ENCODE results near the gene GOLGA1.

The GOLGA1 gene

DNA sequence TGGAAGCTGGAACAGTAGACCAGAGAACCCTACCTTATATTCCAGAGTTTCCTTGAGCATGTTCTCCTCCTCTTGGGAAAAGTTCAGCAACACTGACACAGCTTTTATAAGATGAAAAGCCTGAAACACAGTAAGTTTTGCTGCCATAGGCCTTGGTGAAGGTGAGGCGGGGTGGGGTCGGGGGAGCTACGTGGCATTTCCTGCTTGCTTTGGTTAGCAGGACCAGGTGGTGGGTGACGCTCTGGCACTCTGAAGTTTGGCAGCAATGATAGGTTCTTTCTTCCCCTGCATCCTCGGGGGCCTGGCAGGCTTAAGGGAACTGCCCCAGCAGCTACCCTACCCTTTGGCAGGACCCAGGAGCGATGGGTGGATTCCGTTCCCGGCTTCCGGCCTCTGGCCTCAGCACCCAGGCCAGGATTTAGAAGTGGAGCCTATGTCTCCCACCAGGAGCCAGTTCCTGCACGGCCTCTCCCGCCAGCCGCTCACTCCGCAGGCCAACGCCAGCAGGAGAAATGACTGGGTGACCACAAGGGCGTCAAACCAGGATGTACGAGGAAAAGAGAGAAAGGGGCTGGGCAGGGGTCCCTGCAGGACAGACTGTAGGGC is 59.6 kb downstream of the GOLGA1 start:
- DNase-seq, result no peak

DNA sequence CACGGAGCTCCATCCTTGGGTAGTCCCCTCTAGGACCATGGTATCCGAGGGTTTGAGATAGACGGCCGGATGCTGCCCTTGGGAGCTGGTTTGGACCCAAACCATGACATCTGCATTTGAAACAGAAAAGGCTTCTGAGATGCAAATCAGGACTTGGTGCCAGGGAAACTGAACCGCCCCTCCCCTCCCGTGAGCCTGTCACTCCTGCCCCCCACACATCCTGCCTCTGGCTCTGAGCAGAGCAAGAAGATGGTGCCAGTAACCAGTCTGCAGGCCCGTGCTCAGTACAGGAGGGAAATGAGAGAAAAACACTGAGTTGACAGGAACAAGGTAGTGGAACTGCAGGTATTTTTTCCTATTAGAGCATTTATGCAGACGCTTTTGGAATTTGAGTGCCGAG is 60.4 kb downstream of the GOLGA1 start:
- no peak for DNase-seq

DNA sequence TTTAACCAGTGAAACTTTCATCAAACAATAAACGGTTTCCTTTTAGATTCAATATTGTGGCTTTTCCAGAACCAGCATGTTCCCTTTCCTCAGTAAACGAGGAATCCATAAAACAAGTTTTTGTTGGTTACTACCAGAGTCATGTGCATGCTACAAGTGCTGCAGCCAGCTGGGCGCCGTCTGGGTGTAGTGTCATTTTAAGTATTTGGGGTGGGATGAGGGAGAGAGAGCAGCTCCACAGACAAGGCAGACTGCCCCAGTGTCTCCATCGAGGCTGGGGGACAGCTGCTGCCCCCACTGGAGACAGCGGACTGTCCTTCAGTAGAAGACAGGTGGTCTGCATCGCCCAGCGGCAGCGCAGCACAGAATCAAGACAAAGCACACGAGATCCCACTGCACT is 61.7 kb downstream of the GOLGA1 start:
- DNase-seq, result no peak

DNA sequence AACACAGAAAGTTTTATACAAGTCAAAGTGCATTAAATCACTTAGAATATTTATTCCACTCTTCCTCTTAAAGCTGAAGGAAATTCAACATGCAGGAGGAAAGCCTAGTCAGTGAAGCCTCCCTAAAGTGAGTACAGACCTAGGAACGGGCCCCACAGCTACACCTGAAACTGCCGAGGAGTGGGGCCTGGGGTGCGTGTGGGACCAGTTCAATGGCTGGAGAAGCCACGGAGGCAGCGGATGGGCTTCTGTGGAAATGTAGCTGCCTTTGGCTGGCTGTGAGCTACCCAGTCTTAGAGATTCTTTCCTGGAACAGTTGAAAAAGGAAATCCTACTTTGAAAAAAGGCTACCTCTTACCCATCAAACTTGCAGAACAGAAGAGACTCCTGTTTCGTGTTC is 62.4 kb downstream of the GOLGA1 start:
- DNase-seq, result no peak

DNA sequence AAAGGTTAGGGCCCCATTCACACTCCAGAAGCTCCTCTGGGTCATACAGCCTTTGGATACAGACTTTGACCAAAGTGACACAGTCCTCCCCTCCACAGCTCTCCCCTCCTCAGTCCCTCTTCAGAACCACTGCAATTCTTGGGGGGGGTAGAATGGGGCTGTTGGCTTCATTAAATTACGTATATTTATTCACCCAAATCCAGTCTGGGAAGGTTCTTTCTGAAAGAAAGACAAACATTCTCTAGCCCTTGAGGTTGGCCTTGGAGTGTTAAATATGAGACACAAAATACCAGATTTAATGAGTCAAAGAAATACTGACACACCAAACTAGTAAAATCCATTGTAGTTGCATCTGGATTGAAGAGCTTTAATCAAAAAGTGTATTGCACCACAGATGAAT is 62.9 kb downstream of the GOLGA1 start:
- DNase-seq, result no peak

DNA sequence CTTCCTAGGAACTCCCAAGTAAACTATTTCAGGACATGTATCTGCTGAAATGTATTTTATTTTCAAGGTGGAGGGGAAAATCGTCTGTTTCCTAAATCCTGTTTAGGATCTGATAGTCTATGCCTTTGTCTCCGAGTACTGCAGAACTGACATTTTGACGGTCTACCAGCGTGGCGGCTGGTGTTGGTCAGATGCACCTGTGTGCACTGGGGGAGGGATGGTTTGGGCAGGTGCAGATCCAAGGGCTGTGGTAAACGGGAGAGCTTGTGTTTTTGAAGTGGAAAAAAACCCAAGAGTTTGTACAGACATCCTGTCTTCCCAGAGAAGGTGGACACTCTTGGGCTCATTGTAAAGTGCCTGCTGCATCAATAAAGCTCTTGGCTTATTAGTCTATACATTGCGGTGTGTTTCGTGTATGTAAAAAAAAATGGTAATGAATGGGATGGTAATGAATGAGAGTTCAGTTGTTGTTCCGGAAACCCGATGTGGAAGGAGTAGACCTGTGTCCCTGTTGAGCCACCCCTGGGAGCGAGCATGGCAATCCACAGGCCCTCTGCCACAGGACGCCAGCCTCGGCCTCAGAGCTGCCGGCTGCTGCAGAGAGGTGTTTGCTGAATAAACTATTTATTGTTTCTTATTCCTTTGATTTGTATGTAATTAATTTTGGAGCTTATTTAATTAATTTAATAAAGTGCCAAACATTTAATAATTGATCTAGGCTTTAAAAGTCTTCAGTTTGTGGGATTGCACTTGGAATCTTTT is 63.7 kb downstream of the GOLGA1 start:
- DNase-seq, result no peak

DNA sequence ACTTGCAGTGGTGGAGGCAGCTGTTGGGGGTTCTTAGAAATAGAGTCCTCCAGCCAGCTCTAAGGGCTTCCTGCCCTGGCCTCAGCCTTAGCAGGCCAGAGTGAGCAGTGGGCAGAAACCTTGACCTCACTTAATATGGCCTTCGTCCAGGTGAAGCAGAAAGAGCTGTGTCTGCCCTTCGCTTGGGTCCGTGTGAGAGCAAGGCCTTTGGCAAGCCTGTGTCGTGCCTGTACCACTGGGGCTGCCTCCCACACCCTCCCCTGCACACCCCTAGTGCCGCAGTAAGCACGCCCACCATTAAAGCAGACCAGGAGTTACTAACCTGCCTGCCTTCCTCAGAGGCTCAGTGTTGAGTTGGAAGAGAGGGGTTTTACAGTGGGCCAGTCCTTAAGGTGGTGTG is 65.4 kb downstream of the GOLGA1 start:
- no peak for DNase-seq

DNA sequence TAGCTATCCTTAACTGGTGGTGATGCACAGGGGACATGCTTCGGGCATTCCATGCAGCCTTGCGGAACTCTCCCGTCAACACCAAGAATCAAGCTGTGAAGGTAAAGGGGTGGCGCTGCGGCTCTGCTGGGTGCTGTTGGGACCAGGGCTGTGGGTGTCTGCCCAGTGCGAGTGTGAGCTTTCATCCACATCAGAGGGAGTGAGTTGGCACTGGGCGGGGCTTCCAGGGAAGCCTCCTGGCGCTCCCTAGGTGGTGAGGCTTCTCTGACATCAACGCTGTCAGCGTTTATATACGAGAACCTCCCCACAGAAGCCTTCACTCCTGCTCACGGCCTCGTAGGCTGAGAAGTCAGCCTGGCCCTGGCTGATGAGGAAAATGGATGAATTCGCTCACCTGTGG is 67.2 kb downstream of the GOLGA1 start:
- DNase-seq, result peak; percentile 65

DNA sequence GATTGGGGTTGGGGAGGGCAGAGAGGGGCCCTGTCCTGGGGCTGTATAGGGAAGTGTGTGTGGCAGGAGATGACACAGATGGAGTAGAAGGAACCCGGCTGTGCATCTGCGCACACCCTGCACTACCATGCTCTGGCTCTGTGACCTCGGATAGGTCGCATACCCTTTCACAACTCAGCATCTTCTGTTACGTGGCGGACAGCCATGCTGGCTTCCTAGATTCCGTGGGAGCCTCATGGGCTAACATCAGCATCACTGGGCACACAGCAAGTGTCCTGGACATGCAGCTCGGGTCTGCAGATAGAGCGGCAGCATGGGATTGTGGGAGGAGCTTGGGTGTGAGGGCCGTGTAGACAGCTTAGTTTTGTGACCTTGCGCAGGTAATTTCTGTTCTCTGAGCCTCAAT is 69.7 kb downstream of the GOLGA1 start:
- DNase-seq, result no peak

DNA sequence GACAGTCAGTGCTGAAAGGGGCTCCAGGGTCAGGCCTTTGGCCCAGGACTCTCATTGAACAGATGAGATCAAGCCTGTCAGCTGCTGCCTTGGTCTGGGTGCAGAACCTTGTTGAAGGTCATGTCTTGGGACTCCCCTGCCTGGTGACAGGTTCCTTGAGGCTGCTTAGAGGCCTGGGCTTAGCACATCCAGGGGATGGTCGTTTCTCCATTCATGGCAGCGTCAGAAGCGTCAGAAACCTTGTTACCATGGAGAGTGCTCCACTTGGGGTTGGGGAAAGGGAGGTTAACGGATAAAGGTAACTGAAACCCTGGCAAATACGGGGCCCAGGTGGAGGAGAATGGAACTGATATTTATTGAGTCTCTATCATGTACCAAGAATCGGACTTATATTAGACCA is 70.2 kb downstream of the GOLGA1 start:
- DNase-seq, result peak; percentile 28

DNA sequence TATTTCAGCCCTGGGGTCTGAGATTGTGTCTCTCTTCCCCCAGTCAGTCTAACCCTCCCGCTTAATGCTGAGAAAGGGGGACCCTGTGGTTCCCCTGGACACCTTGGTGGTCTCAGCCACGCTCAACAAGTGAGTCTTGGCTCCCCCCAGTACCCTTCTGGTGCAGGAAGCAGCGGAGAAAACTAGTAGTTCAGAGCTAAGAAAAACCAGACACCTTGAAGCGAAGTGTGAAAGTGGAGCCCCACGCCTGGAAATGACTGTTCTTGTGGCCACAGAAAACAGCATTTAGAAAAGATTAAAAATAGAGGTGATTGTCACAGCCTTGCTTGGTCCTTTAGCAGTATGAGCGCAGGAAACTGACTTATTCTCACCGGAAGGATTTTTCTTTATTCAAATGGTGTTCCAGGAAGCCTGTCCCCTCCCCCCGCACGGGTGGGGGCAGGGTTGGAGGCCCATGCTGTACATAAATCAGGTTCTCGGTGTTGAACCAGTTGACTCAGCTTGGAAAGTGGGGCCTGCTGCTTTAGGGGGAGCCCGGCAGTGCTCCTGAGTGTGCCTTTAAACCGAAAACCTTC is 70.8 kb downstream of the GOLGA1 start:
- DNase-seq, result peak; percentile 90

DNA sequence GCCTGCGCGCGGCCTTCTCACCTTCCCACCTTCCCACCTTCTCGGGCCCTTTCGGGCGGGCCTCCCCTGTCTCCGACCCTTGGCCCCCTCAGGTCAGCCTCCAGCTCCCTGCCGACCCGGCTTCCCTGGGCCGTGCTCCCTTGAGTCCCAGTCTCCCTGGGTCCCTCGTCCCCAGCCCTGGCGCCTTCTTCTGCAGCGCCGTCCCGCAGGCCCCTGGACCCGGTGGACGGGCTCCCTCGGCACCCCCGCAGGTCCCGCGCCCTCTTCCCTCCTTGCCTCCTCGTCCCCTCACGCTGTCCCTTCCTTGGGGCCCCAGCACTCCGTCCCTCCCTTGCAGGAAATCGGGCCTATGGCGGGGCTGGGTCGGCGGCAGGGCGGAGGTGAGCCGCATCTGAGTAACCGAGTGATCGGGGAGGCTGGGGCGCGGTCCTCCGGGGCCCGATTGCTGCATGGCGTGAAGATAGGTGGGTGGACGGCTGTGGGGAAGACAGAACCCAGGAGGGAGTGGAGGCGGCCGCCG is 71.4 kb downstream of the GOLGA1 start:
- DNase-seq, result no peak

DNA sequence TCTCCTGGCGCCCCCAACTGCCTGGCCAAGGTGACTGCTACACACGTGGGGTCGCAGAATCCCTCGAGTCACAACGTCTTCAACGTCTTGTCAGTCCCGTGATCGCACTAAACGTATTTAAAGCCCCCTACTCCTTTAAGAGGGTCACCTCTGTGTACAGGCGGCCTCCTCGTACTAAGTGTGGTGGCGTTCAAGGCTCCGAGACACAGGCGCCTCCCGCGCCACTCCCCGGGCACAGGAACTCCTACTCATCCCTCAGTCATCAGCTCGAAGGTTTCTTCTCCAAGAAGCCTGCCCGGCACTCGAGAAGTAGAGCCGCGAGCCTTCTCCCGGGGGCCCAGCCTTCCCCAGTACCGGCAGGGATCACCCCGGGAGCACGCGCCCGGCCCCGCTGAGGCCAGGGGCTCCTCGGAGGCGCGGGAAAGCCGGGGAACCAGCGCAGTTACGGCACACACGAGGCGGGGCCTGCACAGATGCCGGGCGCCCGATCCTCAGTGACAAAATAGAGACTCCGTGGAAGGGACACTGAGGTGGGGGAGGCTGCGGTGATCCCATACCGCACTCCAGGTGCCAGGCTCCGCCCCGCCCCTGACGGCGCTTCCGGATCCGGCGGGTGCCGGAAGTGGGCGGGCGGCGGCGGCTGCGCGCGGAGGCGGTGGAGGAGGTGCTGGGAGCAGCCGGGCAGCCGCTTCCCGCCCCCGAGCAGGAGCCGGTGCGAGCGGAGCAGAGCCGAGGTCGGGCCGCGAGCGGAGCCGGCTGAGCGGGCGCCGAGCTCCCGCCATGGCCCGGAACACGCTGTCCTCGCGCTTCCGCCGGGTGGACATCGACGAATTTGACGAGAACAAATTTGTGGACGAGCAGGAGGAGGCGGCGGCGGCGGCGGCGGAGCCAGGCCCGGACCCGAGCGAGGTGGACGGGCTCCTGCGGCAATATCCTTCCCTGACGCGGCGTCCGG is 72.1 kb downstream of the GOLGA1 start:
- peak; percentile 93 for DNase-seq

DNA sequence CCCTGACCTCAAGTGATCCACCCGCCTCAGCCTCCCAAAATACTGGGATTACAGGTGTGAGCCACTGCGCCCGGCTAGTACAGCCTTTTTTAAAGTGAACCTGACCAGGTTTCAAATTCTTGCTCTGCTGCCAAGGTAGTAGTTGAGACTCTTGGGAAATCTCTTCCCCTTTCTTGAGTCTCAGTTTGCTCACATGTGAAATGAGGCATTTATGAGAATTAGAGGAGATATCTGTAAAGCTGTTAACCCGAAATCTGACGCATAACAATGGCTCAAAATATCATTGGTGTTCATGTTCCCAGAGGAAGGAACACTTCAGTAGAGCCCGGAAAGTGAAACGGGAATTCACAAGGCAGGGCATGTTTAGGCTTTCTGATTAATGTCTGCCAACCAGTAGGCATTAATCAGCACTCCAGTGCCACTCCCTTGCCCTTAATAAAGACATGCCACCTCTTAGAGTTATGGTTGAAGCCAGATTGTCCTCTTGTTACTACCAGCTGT is 77.5 kb downstream of the GOLGA1 start:
- no peak for DNase-seq

DNA sequence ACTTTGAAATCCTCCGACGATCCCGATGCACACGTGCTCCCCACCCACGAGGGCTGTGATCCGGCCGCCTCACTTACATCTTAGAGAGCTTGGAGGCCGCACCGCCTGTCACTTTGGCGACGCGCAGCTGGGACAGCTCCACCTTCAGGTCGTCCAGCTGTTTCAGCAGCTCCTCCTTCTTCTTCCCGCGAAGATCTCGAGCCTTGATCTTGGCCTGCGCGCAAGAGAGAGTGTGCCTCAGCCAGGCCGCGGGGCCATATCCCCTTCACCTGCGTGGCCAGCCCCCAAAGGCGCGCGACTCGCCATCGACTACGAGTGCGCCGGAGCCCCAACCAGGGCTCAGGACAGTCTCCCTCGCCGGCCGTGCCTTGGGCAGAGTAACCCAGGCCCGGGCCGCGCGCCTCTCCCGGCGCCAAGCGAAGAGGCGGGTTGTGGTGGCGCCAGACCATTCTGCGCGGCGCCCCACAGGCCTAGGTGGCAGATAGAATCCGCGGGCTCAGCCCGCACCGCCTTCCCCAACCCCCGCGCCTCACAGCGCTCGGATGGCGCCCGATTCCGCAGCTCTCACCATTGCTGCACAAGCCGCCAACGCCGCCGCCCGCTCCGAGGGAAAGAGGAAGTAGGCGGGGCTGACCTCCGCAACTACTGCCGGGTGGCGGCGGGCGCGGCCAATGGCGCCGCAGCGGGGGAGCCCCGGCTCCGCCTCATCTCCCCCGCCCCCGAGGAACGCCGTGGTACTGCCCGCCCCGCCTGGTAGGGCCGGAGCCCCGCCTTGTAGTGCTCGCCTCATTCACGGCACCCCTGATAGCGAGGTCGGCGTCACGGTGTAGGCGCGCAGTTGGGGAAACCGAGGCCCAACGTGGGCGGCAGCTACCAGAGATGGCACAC is 79.3 kb downstream of the GOLGA1 start, which contains the start of the genes ARPC5L and RPL35:
Gene ARPC5L, plus strand, starts transcription at position 789 of the 888 bp plus-strand sequence. CDS start 7,161 bp downstream, outside the sequence.
Gene RPL35, minus strand, starts transcription at position 616 of the 888 bp plus-strand sequence. Its CDS starts 45 bp downstream, at position 571.
- DNase-seq, result peak; percentile 96

DNA sequence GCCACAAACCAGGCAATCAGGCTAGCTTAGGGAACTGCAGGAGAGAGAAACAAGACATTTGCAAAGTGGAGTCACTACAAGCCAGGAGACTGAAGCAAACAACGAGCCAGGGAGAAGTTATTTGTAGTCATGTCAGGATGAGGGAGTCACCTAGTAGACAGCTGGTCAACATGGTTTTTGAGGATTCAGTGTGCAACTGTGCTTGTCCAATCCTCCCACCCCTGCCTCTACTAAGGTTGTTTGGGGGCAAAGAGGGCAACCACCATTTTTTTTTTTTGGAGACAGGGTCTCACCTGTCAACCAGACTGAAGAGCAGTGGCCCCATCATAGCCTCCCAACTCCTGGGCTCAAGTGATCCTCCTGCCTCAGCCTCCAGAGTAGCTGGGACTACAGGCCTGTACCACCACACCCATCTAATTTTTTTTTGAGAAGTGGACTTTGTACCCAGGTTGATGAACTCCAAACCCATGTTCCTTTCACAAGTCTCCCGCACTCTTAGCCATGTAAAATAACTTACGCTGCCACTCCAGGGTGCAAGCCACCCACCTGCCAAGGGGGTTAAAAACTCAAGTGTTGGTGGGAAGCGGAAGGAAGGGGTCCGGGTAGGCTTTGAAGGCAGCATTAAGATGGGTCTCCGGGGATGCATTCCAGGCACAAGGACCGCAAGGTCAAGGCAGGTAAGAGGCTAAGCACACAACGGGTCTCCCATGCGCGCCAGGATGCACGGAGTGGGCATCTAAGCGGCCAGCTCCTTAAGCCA is 80.1 kb downstream of the GOLGA1 start:
- no peak for DNase-seq

DNA sequence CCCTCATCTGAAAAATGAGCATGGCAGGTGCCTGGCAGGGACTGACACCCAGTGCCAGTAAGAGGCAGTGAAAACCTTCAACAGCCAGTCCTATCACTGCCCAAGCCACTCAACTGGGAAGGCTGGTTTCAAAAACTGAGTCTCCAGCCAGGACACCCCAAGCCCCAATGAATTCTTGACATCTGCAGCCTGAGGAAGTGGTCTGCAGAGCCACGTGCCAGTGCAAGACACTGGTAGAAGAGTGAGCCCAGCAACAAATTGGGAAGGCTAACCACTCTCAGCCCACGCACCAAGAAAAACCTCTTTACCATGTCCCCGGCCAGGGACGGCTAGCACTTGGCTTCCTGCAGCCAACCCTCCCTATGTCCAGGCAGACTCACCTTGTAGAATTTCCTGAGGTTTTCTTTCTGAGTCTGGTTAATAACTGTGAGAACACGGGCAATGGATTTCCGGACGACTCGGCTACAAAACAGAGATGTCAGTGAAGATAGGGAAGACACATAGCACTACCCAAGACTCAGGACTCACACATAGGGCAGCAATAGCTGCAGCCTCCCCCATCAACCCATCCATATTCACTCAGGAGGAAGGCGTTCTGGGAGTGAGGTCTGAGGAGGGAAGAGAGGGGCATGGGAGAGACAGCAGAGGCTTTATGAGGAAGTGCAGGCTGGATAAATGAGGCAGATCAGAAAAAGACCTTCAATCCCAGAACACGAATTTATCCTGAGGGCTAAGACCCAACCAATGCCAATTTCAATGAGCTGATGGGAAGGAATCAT is 80.9 kb downstream of the GOLGA1 start:
- no peak for DNase-seq

DNA sequence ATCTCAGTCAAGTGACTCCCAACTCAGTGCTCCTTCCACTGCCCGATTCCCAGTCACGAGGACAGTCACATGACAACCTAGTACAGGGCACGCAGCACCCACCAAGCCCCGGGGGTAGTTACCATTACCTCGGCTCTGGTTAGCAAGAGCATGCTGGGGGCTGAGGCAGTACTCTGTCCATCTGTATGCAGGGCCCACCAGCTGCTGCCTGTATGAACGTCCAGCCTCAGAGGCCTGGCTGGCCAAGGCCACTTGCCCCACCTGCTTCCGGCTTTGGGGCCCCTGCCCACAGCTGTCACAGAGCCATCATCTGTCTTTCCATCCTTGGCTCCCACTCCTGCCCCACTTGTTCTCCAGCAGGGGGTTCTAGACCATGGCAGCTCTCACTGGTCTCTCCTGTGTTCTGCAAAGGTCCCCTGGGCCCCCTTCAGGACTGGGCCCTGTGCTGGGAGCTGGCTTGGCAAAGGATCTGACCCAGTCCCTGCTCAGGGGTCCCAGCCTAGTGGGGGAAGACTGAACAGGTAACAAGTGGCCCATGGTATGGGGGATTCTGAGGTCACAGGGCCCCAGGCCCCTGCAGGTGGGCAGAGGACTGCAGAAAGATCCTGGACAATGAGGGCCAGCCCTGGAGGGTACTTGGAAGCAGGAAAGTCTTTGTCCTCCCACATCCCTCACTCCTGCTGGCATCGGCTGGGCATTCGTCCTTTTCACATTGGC is 82.4 kb downstream of the GOLGA1 start:
- no peak for DNase-seq

DNA sequence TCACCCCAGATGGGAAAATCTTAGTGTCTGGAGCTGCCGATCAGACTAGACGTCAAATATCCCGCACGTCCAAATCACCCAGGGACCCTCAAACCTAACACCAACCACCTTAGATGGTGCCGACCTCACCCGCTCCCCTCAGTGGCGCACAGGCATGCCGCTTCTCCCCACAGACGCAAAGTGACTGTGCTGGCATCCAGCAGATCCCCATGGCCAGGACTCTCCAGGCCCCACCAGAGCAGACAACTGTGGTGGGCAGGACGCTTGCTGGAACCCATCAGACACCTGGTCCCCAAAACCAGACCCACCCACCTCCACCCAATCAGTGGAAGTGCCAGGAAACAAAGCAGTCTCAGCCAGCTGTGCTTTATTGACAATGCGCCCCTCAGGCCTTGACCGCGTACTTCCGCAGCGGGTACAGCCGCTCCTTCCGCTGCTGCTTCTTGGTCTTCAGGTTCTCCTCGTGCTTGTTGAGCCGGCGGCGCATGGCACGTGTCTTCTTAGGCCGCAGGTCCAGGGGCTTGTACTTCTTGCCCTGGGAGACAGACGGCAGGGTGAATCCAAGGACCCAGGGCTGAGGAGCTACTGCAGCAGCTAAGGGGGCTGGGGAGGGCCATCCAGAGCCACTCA is 83.2 kb downstream of the GOLGA1 start:
- no peak for DNase-seq
